HG03159 (cell line): ENCODE data around the gene RPL22.

Experiments
- ATAC-seq: cut with Tn5 transposase; IDR thresholded peaks from one replicate; pipeline ENCODE4 v1.9.1; 2021; ENCODE audit warnings: mild to moderate bottlenecking, moderate library complexity; ENCODE audit not compliant: unreplicated experiment

The RPL22 gene

DNA sequence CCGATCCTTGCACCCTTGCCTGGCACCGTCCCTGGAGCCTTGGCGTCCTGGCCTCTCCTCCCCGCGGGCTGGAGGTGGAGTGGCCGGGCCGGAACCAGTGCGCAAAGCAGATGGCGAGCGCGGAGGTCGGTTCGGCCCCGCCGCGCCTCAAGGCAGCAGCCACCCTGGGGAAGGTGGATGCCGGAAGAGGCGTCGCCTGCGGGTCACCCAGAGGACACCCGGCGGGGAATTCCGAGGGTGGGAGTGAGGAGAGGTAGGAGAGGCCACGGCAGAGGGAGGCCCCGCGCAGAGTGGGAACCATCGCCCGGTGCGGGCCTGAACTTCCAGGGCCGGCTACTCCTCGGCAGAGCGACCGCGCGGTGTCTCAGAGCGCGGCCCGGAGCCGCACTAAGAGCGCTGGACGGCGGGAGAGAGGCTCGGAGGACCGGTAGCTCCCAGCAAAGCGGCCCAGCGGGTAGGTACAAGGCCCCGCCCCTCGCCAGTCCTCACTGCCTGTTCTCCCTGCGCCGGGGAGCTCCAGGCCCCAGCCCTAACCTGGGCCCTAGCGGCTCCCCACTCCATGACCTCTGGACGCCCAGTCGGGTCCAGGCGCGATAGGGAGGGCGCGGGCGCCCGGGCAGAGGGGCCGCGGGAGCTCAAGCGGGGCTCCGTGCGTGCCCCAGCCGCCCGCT lies 6.6 kb upstream of the RPL22 start, which contains the start of gene RNF207:
RNF207 (plus strand) TSS at position 271 of the 671 bp plus-strand sequence. CDS start 417 bp downstream, outside the sequence.
- peak; percentile 56 for ATAC-seq

DNA sequence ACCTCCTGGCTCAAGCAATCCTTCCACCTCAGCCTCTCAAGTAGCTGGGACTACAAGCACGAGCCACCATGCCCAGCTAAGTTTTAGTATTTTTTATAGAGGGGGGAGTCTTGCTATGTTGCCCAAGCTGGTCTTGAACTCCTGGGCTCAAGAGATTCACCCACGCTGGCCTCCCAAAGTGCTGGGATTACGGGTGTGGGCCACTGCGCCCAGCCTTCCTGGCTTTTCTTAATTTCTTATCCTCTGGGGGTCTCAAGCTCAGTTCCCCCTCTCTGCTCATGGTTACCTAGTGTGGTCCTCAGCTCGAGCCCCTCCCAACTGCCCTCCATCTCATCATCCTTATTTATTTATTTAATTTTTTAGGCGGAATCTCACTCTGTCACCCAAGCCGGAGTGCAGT lies 2.9 kb upstream of the RPL22 start:
- no peak for ATAC-seq

DNA sequence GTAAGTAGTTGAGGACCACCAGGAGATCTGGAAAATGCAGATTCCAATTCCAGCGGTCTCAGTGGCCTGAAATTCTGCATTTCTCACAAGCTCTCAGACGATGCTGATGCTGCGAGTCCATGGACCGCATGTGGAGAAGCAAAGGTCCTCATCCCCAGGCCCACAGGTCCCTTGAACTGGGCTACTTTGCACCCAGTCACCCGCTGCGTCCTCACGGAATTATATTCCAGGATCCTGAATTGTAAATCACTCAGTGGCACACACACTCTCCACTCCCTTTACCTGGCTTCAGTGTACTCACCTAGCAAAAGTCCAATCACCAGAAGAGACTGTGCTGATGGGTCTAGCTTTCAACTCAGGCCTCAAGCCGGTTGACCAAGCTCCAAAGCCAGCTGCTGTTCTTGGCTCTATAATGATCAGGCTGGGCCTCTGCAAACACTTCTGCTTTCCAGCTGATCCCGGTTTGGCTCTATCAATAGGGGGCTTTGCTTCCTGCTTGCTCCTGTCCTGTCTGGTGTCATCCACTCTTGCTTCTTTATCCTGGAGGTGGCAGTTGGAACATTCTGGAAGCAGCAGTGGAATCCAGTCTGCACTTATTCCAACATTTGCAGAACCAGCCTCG lies 904 bp upstream of the RPL22 start:
- ATAC-seq, result no peak

DNA sequence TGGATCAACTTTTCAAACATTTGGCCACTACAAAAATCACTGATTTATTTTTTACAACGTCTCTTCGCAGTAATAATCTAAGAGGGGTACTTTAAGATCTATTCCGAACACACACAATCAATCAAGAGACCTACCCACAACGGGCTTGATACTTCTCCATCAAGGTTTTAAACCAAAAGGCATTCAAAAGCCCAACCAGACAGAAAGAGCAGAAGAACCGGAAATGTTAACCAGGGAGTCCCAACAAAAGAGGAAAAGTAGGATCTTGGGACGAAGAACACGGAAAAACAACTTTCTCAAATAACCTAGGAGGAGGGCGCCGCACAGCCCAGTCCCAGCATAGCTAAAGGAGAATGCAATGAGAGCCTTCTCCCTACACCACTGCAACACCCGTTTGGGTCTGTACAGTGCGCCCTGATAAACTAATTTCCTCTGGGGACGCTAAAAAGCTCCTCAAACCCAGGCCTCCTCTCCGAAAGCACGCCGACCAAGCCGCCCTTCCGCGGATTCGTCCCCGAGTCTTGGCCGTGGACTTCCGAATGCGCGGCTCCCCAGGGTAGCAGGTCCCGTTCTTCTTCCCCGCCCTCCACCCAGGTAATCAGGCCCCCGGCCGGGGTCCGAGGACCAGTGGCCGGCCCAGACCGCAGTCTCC lies 623 bp downstream of the RPL22 start:
- peak; percentile 25 for ATAC-seq

DNA sequence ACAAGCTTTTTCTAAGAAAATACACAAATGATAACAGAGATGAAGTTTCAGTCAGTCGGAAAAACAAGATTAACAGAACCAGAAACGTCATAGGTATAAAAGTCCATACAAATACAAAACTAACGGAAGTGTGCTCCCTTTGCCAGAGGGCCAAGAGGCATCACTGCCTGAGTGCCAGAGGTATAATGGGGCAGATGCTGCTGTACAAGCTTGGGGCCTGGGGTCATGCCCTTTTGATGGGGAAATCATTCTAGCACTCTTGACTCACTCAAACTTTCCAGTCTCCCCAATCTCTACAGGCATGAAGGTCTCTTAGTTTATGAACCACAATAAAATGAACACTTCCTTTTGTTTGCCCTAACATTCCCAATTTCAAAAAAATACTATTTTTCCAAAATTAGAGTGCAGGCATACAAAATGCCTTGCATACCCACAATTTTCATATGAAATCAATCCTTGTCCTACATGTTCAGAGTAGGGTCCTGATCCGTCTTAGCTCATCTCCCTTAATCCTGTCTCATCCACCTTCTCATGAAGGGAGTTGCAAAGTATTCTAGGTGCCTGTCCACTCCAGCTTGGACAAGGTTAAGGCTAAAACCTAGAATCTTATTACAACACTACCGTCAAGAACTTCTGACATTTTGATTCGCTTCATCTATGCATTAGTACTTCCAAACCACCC lies 1.5 kb downstream of the RPL22 start:
- no peak for ATAC-seq

DNA sequence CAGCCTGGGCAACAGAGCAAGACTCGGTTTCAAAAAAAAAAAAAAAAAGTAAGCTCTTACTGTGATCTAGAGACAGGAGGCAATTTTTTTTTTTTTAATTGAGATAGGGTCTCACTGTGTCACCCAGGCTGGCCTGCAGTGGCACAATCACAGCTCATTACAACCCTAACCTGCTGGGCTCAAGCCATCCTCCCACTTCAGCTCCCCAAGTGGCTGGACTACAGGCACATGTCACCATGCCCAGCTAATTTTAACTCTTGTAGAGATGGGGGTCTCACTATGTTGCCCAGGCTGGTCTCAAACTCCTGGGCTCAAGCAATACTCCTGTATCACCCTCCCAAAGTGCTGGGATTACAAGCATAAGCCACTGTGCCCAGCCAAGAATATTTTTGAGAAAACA lies 7.4 kb downstream of the RPL22 start:
- no peak for ATAC-seq

DNA sequence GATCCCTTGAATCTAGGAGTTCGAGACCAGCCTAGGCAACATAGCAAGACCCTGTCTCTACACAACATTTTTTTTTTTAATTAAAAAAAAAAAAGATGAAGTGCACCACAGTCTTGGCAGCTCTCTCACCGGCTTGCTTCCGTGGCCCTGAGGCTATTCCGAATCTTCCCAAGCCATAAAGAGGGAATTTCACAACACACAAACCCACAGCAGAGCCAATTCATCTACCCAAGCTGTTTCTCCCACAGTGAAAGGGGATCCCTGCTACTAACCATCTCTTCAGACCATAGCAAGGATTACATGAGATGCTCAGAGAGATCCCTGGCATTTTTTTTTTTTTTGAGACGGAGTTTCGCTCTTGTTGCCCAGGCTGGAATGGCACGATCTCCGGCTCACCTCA lies 10.9 kb downstream of the RPL22 start:
- no peak for ATAC-seq

DNA sequence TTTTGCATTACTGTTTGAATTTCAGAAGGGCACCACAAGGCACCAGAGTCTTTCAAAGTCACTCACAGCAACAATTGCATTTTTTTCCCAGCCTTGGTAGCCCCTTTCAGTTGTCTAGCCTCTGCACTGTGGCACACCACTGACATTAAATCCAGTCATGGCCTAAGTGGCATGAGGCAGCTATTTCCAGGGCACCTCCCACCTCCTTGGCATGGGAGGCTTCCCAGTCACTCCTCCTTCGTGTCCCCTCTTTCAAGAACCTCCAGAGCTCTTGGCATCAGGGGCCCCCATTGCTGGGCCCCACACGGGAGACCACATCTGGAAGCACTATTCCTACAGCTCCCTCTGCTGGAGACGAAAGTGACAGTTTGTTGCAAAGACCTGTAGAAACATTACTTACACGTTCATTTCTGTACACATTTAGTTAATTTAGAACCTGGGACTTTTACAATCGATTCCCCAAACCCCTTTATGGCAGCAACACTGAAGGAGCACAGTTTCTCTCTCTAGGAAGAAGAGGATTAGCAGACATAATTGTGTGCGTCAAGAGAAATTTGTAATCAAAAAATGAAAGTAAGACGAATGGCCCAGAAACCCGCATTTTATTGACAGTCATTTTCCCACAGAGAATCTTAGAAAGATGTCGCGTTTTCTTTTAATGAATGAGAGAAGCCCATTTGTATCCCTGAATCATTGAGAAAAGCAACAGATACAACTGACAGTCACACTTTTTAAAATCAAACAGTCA lies 13.6 kb downstream of the RPL22 start:
- ATAC-seq, result no peak

DNA sequence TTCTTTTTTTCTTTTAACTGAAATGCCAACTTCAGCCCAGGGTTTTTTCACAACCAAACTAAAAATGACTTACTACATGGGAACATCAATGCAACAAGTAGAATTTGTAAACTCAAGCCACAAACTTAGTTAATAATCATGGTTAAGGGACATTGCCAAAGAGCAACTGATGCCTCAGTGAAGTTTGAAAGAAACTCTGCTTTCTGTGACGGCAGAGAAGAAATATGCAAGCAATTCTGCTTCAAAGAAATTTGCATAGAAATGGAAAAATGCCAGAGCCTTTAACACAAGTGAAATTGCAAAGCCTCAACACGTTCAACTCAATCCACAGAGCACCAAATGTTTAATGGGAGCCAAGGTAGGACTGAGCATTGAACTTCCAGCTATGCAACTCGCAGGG lies 14.2 kb downstream of the RPL22 start:
- ATAC-seq, result no peak

DNA sequence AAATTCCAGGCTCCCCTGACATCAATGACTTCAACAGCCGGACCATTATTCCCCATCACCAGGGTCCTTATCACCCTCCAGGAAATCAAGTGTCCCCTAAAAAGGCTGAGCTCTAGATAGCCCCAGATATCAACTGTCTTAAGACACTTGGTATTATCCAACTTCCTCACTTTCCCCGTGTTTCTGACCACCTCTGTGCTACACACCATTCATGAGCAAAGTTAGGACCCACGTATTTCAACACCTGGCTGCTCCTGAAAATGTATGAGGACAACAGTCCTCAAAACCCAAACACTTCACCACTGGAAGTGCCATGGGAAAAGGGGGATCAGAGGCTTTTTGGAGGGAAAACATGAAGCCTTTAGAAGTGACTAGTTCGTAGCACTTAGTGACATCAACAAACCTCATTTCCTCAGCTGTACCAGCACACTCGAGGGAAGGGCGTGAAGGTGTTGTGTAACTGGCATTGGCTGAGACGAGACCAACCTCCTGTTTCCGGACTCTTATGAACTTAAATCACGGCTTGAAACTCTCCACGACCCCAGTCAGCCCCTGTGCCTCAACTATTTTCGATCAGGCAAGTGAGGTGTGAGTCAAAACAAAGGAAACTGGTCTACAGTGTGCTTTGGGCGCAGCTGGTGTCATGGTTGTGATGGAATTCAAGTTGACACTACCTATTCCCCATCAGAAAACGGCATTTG lies 15.2 kb downstream of the RPL22 start:
- ATAC-seq, result no peak

DNA sequence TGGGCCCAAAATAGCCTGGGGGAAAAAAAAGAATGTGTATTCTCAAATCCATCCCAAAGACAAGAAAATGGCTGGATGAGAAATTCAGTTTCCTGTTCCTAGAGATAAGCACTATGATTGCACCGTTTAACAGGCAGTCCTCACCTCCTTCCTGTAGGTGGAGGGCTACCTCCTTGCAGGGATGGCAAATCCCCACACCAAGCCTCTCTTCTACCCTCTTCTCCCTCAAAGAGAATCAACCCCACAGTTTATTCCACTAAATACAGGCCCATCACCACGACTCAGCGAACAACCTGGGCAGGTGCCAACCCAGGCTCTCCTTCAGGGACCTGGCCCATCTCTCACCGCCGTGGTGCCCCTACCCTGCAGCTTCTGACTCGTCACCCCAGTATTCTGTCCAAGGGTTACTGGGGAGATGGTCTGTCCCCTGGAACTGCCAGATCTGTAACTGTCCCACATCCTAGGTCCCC lies 15.8 kb downstream of the RPL22 start:
- no peak for ATAC-seq

DNA sequence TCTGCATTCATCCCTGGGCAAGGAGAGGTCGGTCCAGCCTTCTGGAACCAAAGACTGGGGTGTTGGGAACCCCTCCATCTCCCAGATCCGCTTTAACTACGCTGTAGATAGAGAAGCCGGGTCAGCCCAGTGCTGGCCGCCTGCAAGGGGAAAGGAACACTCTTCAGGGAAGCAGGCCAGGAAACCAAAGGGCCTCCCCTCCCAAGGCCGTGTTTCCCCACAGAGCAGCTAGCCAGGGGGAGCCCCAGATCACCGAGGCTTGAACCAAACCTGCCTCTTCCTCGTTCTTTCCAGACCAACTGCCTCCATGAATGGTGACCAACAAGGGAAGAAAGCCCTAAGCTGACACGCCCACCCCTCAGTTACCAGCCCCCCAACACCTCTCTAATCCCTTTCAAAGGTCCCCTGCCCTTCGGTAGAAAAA lies 18.0 kb downstream of the RPL22 start:
- ATAC-seq, result no peak

DNA sequence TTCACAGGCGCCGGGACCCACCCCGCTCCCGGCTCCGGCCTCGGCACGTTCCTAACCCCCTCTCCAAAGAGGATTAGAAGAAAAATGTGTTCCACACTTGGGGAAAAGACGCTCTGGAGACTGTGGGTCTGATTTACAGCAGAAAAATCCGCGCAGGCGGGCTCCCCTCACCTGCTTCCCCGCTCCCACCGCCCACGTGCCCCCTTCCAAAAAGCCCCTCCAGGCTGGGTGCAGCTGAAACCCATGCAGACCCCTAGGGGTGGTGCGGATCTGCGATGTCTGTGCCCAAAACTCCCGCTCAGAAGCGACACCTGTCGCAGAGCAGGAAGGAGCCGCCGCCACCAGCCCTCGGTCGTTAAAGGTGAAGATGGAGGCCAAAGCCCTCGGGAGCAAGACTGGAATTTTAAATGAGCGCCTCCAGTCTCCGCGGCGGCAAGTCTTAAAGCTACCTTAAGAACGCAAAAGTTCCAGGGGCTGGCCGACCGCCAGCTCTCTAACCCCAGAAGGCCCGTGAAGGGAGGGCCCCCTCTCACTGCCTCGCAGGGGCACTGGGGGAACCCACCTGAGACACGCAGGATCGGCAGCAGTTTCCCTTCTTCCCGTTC lies 18.6 kb downstream of the RPL22 start:
- no peak for ATAC-seq

DNA sequence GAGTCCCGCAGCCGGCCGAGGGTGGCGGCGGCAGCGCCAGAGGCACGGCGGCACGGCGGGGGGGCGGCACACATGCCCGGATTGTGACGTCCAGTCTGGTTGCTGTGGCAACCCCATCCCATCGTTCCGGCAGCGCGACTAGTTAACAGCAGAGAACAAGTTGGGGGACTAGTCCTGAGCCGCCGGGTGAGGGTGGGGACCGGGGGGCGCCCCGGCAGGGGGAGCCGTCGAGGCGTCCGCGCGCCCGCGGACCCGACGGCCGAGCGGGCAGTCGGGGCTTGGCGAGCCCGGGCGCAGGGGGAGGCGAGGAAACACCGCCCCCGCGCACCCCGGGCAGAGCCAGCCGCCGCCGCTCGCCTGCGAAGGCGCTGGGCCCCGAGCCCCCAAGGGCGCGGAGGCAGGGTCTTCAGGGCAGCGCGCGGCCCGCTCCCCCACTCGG lies 19.1 kb downstream of the RPL22 start, which contains the start of gene CHD5:
CHD5 (minus strand) TSS at position 54 of the 439 bp plus-strand sequence. CDS start 298 bp downstream, outside the sequence.
- ATAC-seq, result no peak

DNA sequence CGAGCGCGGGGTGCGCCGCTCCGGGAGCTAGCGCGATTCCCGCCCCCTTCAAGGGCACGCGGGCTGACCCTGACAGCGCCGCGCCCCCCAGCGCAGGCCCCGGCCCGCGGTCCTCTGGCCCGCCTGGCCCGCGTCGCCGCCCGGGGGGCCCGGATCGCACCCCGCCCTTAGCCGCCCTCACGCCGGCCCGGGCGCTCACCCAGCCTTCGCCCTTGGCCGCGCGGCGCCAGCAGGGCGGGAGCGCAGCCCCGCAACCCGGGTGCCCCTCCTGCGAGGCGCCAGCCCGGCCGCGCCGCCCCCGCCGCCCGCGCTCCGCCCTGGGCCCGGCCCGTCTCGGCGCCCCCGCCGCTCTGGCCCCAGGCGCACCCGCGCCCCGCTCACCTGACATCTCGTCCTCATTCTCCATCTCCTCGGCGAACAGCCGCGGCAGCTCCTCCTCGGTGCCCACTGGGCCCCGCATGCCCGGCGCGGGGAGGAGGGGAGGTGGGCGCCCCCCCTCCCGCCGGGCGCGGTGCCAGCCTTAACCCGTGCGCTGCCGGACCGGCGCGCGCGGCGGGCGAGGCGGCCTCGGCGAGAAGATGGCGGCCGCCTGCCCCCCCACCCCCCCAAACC lies 19.7 kb downstream of the RPL22 start:
- no peak for ATAC-seq

DNA sequence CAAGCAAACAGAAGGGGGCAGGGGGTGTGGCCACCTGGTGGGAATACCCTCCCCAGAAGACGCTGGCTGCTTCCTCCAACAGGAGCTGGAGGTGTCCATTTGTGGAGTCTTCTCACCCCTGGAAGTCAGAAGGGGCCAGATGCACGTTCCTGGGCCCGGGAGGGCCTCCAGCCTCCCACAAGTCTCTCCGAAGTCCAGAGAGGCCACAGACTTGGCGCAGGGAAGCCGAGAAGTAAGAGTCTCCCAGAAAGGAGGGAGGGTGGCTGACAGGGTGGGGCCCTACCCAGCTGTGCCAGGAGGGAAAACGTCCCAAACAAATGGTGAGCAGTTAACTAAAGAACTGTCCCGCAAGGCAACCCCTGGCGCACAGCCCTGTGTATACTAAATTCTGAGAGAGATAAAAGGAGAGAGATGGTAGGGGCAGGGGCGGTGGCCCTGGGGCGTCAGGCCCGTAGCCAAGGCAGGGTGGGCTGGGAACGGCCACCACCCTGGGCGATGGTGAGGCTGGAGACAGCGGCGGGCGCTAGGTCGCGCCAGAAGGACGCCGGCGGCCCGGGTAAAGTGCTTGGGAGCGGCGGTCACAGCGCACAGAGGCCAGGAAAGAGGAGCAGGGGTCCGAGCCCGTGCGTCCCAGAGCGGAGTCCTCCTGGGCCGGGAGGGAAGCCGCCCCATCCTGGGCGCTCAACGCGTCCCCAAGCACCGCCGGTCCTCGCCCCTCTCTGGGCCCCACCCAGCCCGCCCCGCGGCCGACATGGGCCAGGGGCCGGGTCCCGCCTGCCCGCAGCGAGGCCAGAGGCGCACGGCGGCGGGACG lies 20.4 kb downstream of the RPL22 start:
- no peak for ATAC-seq

DNA sequence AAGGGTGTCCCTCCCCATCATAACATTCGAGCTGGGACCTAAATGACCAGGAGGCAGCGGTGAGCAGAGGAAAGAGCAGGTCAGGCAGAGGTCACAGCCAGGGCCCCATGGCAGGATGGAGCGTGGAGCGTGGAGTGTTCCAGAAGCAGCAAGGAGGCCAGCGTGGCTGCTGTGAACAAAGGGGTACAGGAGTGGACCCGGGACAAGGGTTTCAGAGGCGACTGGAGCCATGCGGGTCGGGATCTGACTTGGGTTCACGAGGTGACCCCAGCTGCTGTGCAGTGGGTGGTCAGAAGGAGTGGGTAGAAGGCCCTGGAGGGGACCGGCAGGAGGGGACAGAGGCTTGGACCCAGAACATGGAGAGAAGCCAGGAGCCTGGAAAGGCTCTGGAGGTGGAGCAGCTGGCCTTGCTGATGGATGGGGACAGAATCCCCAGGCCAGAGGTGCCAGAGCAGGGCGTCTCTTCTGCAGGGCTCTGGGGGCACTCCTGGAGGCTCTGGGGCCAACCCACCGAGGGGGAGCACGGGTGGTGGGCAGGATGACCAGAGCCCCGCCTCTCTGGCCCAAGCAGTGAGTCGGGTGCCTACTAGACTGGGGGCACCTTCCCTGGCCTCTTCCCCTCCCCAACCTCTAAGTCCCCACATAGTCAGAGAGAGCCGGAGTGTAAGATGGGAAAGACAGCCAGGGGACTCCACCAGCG lies 21.6 kb downstream of the RPL22 start:
- no peak for ATAC-seq

DNA sequence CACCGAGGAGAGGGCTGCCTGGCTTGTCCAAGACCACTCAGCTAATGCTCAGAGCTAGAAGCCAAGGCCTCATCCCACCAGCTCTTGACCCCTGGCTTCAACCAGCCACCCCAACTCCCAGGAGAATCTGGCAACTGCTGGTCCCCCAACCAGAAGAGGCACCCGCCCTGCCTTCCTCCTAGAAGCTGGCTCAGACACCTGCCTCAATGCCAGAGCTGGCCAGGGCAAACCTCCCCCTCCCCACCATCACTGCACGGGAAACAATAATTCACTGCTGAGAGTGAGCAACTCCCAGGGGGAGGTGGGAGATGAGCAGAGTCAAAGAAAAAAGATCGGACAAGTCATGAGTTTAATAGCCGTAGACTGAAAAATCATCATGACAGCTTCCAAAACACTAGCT lies 22.6 kb downstream of the RPL22 start:
- no peak for ATAC-seq
